K562 (cell line): Measurements from ENCODE around the gene TRUB2. TPM values are rescaled to one million over a fixed set of nuclear protein-coding genes. Genes with fewer than 3 reads are reported as not detected.
A peak's percentile ranks its signal among the peaks of the same experiment; 100 is the strongest.

Experiments used
- ATF3 ChIP-seq, 2 experiments: fragments of 450-650 bp in 1 of 2; sonication (generic) in 1 of 2; formaldehyde crosslinking in 1 of 2; IDR thresholded peaks in 1 of 2; conservative IDR thresholded peaks in 1 of 2; 2 replicates each; pipeline versions ENCODE4 v1.6.1 to v1.8.1; 2016 to 2023; ENCODE audit warnings: mild to moderate bottlenecking in 2 of 2, moderate library complexity in 2 of 2, inconsistent platforms in 1 of 2, missing genetic modification reagents in 1 of 2
- CEBPG ChIP-seq, 3 experiments: fragments of 200-800 bp in 1 of 3; sonication (Bioruptor generic) in 1 of 3; sonication (generic) in 1 of 3; formaldehyde crosslinking in 1 of 3; IDR thresholded peaks in 2 of 3; conservative IDR thresholded peaks in 1 of 3; 2 replicates each; pipeline versions ENCODE4 v1.6.1 to v1.8.0; 2016 to 2022; ENCODE audit warnings: missing compliant biosample characterization in 2 of 3, missing genetic modification characterization in 2 of 3, mild to moderate bottlenecking in 1 of 3, missing genetic modification reagents in 1 of 3
- HIVEP1 ChIP-seq: fragments of 250-450 bp; sonication (Bioruptor Pico); IDR thresholded peaks from 2 replicates; pipeline ENCODE4 v1.4.0; 2020; ENCODE audit warnings: mild to moderate bottlenecking
- polyA plus RNA-seq, 8 experiments: library from polyadenylated mRNA; depleted of rRNA in 4 of 8; stranded (reverse) in 5 of 8; unstranded in 3 of 8; fragments of >200 nt; fragmentation: Nextera tagmentation in 2 of 8; fragmentation: Illumina TruSeq in 1 of 8; extraction: Ambion mirVana in 2 of 8; extraction: Trizol in 1 of 8; gene quantifications; 2 replicates each; pipeline versions ENCODE4 v1.2.1 to v1.2.3, GENCODE V29; 2011 to 2014; ENCODE audit warnings: inconsistent platforms in 1 of 8, missing spikeins in 1 of 8
- total RNA-seq, 7 experiments: library from RNA; depleted of rRNA in 6 of 7; stranded (reverse); fragments of >200 nt in 6 of 7; fragmentation: Illumina TruSeq in 2 of 7; extraction: Trizol in 2 of 7; gene quantifications; 2 replicates each; pipeline versions ENCODE4 v1.2.1 to v1.2.3, GENCODE V29; 2011 to 2021; ENCODE audit warnings: low replicate concordance in 1 of 7
- TF ChIP-seq, protein P1 (sequence below): fragments of 450-650 bp; formaldehyde crosslinking; conservative IDR thresholded peaks from 2 replicates; pipeline ENCODE4 v1.4.0; 2022; ENCODE audit warnings: mild to moderate bottlenecking, missing genetic modification characterization
- TF ChIP-seq, protein P2 (sequence below): fragments of 450-650 bp; formaldehyde crosslinking; IDR thresholded peaks from 2 replicates; pipeline ENCODE4 v1.4.0; 2022; ENCODE audit warnings: missing genetic modification characterization

The TRUB2 gene
- total and polyA plus RNA-seq, 9 of the 15 experiments (the other 6 are each of a cell fraction or from before 2014, with no cell fraction given) = 9.3 to 110 (median 63.0) TPM

DNA sequence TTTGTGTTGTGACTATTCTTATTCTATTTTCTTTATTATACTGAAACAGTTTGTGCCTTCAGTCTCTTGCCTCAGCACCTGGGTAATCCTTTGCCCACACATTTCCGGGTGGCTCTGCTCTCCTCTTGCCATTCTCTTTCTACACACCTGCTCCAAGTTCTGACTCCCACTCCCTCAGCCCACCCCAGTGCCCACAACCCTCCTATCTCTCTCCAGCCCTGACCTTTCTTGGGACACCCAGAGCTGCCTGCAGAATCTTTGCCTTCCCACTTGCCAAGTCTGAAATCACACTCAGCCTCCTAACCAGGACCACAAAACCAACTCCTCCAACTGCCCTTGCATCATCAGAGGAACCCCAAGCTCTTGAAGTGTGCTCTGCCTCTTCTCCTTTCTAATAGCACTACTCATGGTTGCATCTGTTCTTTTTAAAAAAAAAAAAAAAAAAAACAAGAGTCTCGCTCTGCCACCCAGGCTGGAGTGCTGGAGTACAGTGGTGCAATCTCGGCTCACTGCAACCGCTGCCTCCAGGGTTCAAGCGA lies 42.1 kb downstream of the TRUB2 start (continued):
- TF ChIP-seq, protein P1, sequence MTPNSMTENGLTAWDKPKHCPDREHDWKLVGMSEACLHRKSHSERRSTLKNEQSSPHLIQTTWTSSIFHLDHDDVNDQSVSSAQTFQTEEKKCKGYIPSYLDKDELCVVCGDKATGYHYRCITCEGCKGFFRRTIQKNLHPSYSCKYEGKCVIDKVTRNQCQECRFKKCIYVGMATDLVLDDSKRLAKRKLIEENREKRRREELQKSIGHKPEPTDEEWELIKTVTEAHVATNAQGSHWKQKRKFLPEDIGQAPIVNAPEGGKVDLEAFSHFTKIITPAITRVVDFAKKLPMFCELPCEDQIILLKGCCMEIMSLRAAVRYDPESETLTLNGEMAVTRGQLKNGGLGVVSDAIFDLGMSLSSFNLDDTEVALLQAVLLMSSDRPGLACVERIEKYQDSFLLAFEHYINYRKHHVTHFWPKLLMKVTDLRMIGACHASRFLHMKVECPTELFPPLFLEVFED = peak; percentile 65; the same call in 1 of the 2 replicates
- TF ChIP-seq, protein P2, sequence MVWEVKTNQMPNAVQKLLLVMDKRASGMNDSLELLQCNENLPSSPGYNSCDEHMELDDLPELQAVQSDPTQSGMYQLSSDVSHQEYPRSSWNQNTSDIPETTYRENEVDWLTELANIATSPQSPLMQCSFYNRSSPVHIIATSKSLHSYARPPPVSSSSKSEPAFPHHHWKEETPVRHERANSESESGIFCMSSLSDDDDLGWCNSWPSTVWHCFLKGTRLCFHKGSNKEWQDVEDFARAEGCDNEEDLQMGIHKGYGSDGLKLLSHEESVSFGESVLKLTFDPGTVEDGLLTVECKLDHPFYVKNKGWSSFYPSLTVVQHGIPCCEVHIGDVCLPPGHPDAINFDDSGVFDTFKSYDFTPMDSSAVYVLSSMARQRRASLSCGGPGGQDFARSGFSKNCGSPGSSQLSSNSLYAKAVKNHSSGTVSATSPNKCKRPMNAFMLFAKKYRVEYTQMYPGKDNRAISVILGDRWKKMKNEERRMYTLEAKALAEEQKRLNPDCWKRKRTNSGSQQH (CRISPR knock-in tag) = 0 out of 2 replicates have a peak, but pooled peaks have one; percentile 43
- no peak for TF ChIP-seq ATF3 (IDR thresholded peaks at IDR 0.05)
- 0 out of 2 replicates have a peak, but pooled peaks have one; percentile 0 for TF ChIP-seq ATF3 (CRISPR knock-in tag; conservative IDR thresholded peaks at IDR 0.05)
- no peak; the same call in 1 of the 2 replicates for TF ChIP-seq HIVEP1
- TF ChIP-seq CEBPG (CRISPR knock-in tag; IDR thresholded peaks at IDR 0.05) = no peak
- peak in 1 of 2 experiments; percentile 40; a peak in 1 of 4 replicates for TF ChIP-seq CEBPG (tag; conservative IDR thresholded peaks at IDR 0.05 in 1 of 2, IDR thresholded peaks at IDR 0.05 in 1 of 2)
